HG03196 (cell line): ENCODE results near the gene MYO10.
A peak's percentile ranks its signal among the peaks of the same experiment; 100 is the strongest.
"Not testable (repeated sequence)": the region's sequence is repeated elsewhere in the genome, so short reads cannot be mapped to it uniquely, and the experiment has no call there.

Source experiments
- ATAC-seq: cut with Tn5 transposase; IDR thresholded peaks from one replicate; pipeline ENCODE4 v1.9.1; 2021; ENCODE audit not compliant: unreplicated experiment

Gene MYO10

GRCh38 chr5:16791036-16791705 lies 144.9 kb downstream of the MYO10 start:
- ATAC-seq: no peak

- ATAC-seq: no peak
These were observed 147.1 kb downstream of the MYO10 start for GRCh38 chr5:16788957-16789356.

- ATAC-seq: no peak
These were observed 148.8 kb downstream of the MYO10 start for GRCh38 chr5:16787278-16787677.

- peak; percentile 99 for ATAC-seq
These were observed 151.0 kb downstream of the MYO10 start for GRCh38 chr5:16784843-16785791.

- no peak for ATAC-seq
These were observed 152.0 kb downstream of the MYO10 start for GRCh38 chr5:16784088-16784487.

- no peak for ATAC-seq
These were observed 154.1 kb downstream of the MYO10 start for GRCh38 chr5:16781828-16782626.

GRCh38 chr5:16780325-16780724 lies 155.8 kb downstream of the MYO10 start:
- ATAC-seq: no peak

- no peak for ATAC-seq
These were observed 158.7 kb downstream of the MYO10 start for GRCh38 chr5:16777432-16777831.

- ATAC-seq: no peak
These were observed 159.4 kb downstream of the MYO10 start for GRCh38 chr5:16776611-16777251.

GRCh38 chr5:16774806-16775205 lies 161.3 kb downstream of the MYO10 start:
- ATAC-seq: no peak

GRCh38 chr5:16773991-16774390 lies 162.1 kb downstream of the MYO10 start:
- ATAC-seq: no peak

- ATAC-seq: no peak
These were observed 163.5 kb downstream of the MYO10 start for GRCh38 chr5:16772556-16772955.

GRCh38 chr5:16768184-16768583 lies 167.9 kb downstream of the MYO10 start:
- ATAC-seq: no peak

GRCh38 chr5:16763211-16763610 lies 172.9 kb downstream of the MYO10 start:
- ATAC-seq: no peak

GRCh38 chr5:16759147-16759773 lies 176.8 kb downstream of the MYO10 start:
- peak; percentile 83 for ATAC-seq

GRCh38 chr5:16757989-16758501 lies 178.0 kb downstream of the MYO10 start:
- ATAC-seq: no peak

GRCh38 chr5:16757577-16757976 lies 178.5 kb downstream of the MYO10 start:
- not testable (repeated sequence) for ATAC-seq

GRCh38 chr5:16757146-16757545 lies 178.9 kb downstream of the MYO10 start:
- ATAC-seq: no peak

- no peak for ATAC-seq
These were observed 179.4 kb downstream of the MYO10 start for GRCh38 chr5:16756692-16757091.

- ATAC-seq: no peak
These were observed 180.4 kb downstream of the MYO10 start for GRCh38 chr5:16755641-16756040.
